Measurements from ENCODE around the gene ISY1. TPM values are rescaled to one million over a fixed set of nuclear protein-coding genes. Genes with fewer than 3 reads are reported as not detected.
"Not testable (repeated sequence)": the region's sequence is repeated elsewhere in the genome, so short reads cannot be mapped to it uniquely, and the experiment has no call there.

The ISY1 gene
- total and polyA plus RNA-seq, 2 donors from 2014 or later = 22.4 to 27.1 TPM

DNA sequence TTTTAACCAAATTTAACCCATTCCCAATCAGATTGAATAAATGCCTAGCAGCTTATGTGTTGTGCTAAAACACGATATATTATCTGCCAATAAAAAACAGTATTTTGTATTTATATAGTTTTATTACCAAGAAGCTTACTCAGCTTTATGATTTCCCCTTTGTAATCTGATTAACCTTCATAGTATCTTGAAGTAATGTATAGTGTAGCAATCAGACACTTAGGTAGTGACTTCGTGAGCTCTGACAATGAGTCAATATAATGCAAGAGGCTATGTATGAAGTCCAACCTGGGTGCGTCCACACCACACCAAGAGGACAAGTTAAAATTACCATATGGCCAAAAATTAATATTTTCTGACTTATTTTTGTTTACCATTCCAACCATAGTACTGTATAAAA is 24.9 kb upstream of the ISY1 start:
- TF ChIP-seq CTCF (IDR thresholded peaks at IDR 0.05; ENCODE audit: borderline replicate concordance, extremely low read depth, insufficient read depth) = no peak

GRCh38 chr3:129184784-129185542 is 24.1 kb upstream of the ISY1 start:
- H3K4me3 ChIP-seq (ENCODE audit: low read length in 3 of 3) = peak overlapping the region in 2 of 3 donors; percentile 73 to 77
- H3K27ac ChIP-seq (ENCODE audit: low read depth in 2 of 2, low read length in 2 of 2); intact Hi-C loops (cut with DNase I); DNase-seq; H3K9me3 ChIP-seq (ENCODE audit: control insufficient read depth in 2 of 3, insufficient read depth in 1 of 3, low read length in 3 of 3); H3K27me3 ChIP-seq (ENCODE audit: control insufficient read depth, insufficient read depth, low read length); H3K36me3 ChIP-seq (ENCODE audit: control insufficient read depth in 2 of 3, insufficient read depth in 3 of 3, low read length in 3 of 3); FAIRE-seq: not testable (repeated sequence)
- H3K9ac ChIP-seq (ENCODE audit: low read length in 3 of 3) = peak overlapping the region in 1 of 3 donors; percentile 5
- H3K4me1 ChIP-seq (ENCODE audit: control insufficient read depth in 2 of 3, insufficient read depth in 2 of 3, low read depth in 1 of 3, low read length in 3 of 3) = peaks cover 0 to 15% (median 4%) of the 10 kb centered on the region in 3 donors

More for the DNA sequence above, 24.9 kb upstream of the ISY1 start:
- FAIRE-seq (no peak), DNase-seq (no peak)
- H3K27me3 ChIP-seq (ENCODE audit: control insufficient read depth, insufficient read depth, low read length) = no peaks in the 10 kb centered on the region
- intact Hi-C loops (cut with DNase I) = no loop called here
- no peak overlapping the region for H3K9ac ChIP-seq (ENCODE audit: low read length in 3 of 3)
- no peak overlapping the region for H3K27ac ChIP-seq (ENCODE audit: low read depth in 2 of 2, low read length in 2 of 2)
- H3K9me3 ChIP-seq (ENCODE audit: control insufficient read depth in 2 of 3, insufficient read depth in 1 of 3, low read length in 3 of 3) = no peaks in the 10 kb centered on the region
- peaks cover 0 to 9% (median under 1%) of the 10 kb centered on the region in 3 donors for H3K4me1 ChIP-seq (ENCODE audit: control insufficient read depth in 2 of 3, insufficient read depth in 2 of 3, low read depth in 1 of 3, low read length in 3 of 3)
- H3K4me3 ChIP-seq (ENCODE audit: low read length in 3 of 3) = no peak overlapping the region
- no peaks in the 10 kb centered on the region for H3K36me3 ChIP-seq (ENCODE audit: control insufficient read depth in 2 of 3, insufficient read depth in 3 of 3, low read length in 3 of 3)

- no peaks in the 10 kb centered on the region for H3K27me3 ChIP-seq (ENCODE audit: control insufficient read depth, insufficient read depth, low read length)
- intact Hi-C loops (cut with DNase I) = no loop called here
- peak in 1 of 5 donors; percentile 54 for DNase-seq
Observed at GRCh38 chr3:129184396-129184657, 23.5 kb upstream of the ISY1 start.

More at GRCh38 chr3:129184396-129184657, 23.5 kb upstream of the ISY1 start:
- H3K9ac ChIP-seq (ENCODE audit: low read length in 3 of 3) = peak overlapping the region; percentile 57 to 100 (median 97)
- TF ChIP-seq CTCF (IDR thresholded peaks at IDR 0.05; ENCODE audit: borderline replicate concordance, extremely low read depth, insufficient read depth) = no peak
- peaks cover 0 to 17% (median 4%) of the 10 kb centered on the region in 3 donors for H3K4me1 ChIP-seq (ENCODE audit: control insufficient read depth in 2 of 3, insufficient read depth in 2 of 3, low read depth in 1 of 3, low read length in 3 of 3)
- H3K27ac ChIP-seq (ENCODE audit: low read depth in 2 of 2, low read length in 2 of 2) = peak overlapping the region; percentile 93 to 98
- no peaks in the 10 kb centered on the region for H3K9me3 ChIP-seq (ENCODE audit: control insufficient read depth in 2 of 3, insufficient read depth in 1 of 3, low read length in 3 of 3)
- no peaks in the 10 kb centered on the region for H3K36me3 ChIP-seq (ENCODE audit: control insufficient read depth in 2 of 3, insufficient read depth in 3 of 3, low read length in 3 of 3)
- H3K4me3 ChIP-seq (ENCODE audit: low read length in 3 of 3) = peak overlapping the region; percentile 73 to 87 (median 77)
- FAIRE-seq = no peak
